WTC11 (cell line): ENCODE measurements around the gene PIP4P1. TPM values are rescaled to one million over a fixed set of nuclear protein-coding genes. Genes with fewer than 3 reads are reported as not detected.

Source experiments
- ATAC-seq: fragments of 200-7000 bp; cut with Tn5 transposase; 2 replicates; pipeline ENCODE4 v1.10.0; 2021; ENCODE audit warnings: mild to moderate bottlenecking, moderate library complexity
- CTCF ChIA-PET: fragments of 300-600 bp; sonication (Branson Sonifier 250); formaldehyde crosslinking; loops from one replicate; lab custom pipeline; 2021; ENCODE audit warnings: antibody characterized with exemption; lab: Charles Lee
- POLR2A ChIA-PET: fragments of 350-600 bp; sonication (Branson Sonifier 250); formaldehyde crosslinking; loops from one replicate; lab custom pipeline; 2021; ENCODE audit warnings: antibody characterized with exemption; lab: Charles Lee
- DNase-seq: peaks from one replicate; pipeline ENCODE4 v3.0.0; 2021; ENCODE audit warnings: low spot score
- H3K27ac Mint-ChIP-seq: 2 replicates; pipeline ENCODE4 v1.8.0; 2021; ENCODE audit warnings: mixed read lengths
- H3K27me3 Mint-ChIP-seq: 2 replicates; pipeline ENCODE4 v1.8.0; 2021; ENCODE audit warnings: low read depth, mild to moderate bottlenecking, moderate library complexity, mixed read lengths
- H3K36me3 Mint-ChIP-seq: 2 replicates; pipeline ENCODE4 v1.8.0; 2021; ENCODE audit warnings: mixed read lengths
- H3K4me1 Mint-ChIP-seq: 2 replicates; pipeline ENCODE4 v1.8.0; 2022; ENCODE audit warnings: mixed read lengths
- H3K4me3 Mint-ChIP-seq: 2 replicates; pipeline ENCODE4 v1.8.0; 2021; ENCODE audit warnings: mild to moderate bottlenecking, moderate library complexity, mixed read lengths
- H3K9me3 Mint-ChIP-seq: 2 replicates; pipeline ENCODE4 v1.8.0; 2021; ENCODE audit warnings: mixed read lengths
- AR ChIP-seq: fragments of 250-450 bp; sonication (Bioruptor Pico); IDR thresholded peaks from 2 replicates; pipeline ENCODE4 v1.9.0; 2021; ENCODE audit warnings: mild to moderate bottlenecking
- ARID4B ChIP-seq: sonication (generic); formaldehyde crosslinking; IDR thresholded peaks from 2 replicates; pipeline ENCODE4 v1.8.0; 2023; ENCODE audit warnings: missing genetic modification reagents, mild to moderate bottlenecking, borderline replicate concordance
- EMX1 ChIP-seq: fragments of 250-450 bp; sonication (Bioruptor Pico); IDR thresholded peaks from 2 replicates; pipeline ENCODE4 v1.8.0; 2021; ENCODE audit warnings: mild to moderate bottlenecking
- FOXK1 ChIP-seq: sonication (generic); formaldehyde crosslinking; IDR thresholded peaks from 2 replicates; pipeline ENCODE4 v1.8.0; 2022; ENCODE audit warnings: mild to moderate bottlenecking, moderate library complexity, missing genetic modification reagents
- FOXP4 ChIP-seq: sonication (generic); formaldehyde crosslinking; IDR thresholded peaks from 2 replicates; pipeline ENCODE4 v1.8.0; 2022; ENCODE audit warnings: mild to moderate bottlenecking, missing genetic modification reagents
- GABPB1 ChIP-seq: sonication (generic); formaldehyde crosslinking; IDR thresholded peaks from 2 replicates; pipeline ENCODE4 v1.8.1; 2023; ENCODE audit warnings: mild to moderate bottlenecking, missing genetic modification reagents
- IRF1 ChIP-seq: sonication (generic); formaldehyde crosslinking; IDR thresholded peaks from 2 replicates; pipeline ENCODE4 v1.8.0; 2023; ENCODE audit warnings: missing genetic modification reagents
- JUN ChIP-seq: sonication (generic); formaldehyde crosslinking; IDR thresholded peaks from 2 replicates; pipeline ENCODE4 v1.8.0; 2023; ENCODE audit warnings: mild to moderate bottlenecking, missing genetic modification reagents
- MAX ChIP-seq: sonication (generic); formaldehyde crosslinking; IDR thresholded peaks from 2 replicates; pipeline ENCODE4 v1.8.0; 2022; ENCODE audit warnings: mild to moderate bottlenecking, missing genetic modification reagents
- NFATC4 ChIP-seq: fragments of 250-450 bp; sonication (Bioruptor Pico); IDR thresholded peaks from 2 replicates; pipeline ENCODE4 v1.9.0; 2021; ENCODE audit warnings: mild to moderate bottlenecking
- NR2C2 ChIP-seq: sonication (generic); formaldehyde crosslinking; IDR thresholded peaks from 2 replicates; pipeline ENCODE4 v1.8.0; 2022; ENCODE audit warnings: mild to moderate bottlenecking, missing genetic modification reagents
- OVOL2 ChIP-seq: fragments of 250-450 bp; sonication (Bioruptor Pico); IDR thresholded peaks from 2 replicates; pipeline ENCODE4 v1.9.0; 2021; ENCODE audit warnings: mild to moderate bottlenecking, borderline replicate concordance
- ZNF138 ChIP-seq: sonication (generic); formaldehyde crosslinking; conservative IDR thresholded peaks from 2 replicates; pipeline ENCODE4 v1.8.1; 2022; ENCODE audit warnings: mild to moderate bottlenecking, moderate library complexity, missing genetic modification reagents
- ZNF219 ChIP-seq: sonication (generic); formaldehyde crosslinking; IDR thresholded peaks from 2 replicates; pipeline ENCODE4 v1.8.0; 2023; ENCODE audit warnings: missing genetic modification reagents, mild to moderate bottlenecking, borderline replicate concordance
- ZNF425 ChIP-seq: fragments of 250-450 bp; sonication (Bioruptor Pico); conservative IDR thresholded peaks from 2 replicates; pipeline ENCODE4 v1.9.0; 2021; ENCODE audit warnings: mild to moderate bottlenecking
- ZNF671 ChIP-seq: fragments of 250-450 bp; sonication (Bioruptor Pico); IDR thresholded peaks from 2 replicates; pipeline ENCODE4 v1.8.0; 2021; ENCODE audit warnings: mild to moderate bottlenecking
- total RNA-seq: library from RNA; stranded (reverse); gene quantifications from 3 replicates; pipeline ENCODE4 v1.2.3, GENCODE V29; 2021

The PIP4P1 gene
- total RNA-seq, 1 experiment from 2014 or later: 34.1 TPM

- Mint-ChIP-seq H3K9me3 (no peaks in the 10 kb centered on the region), H3K27me3 (no peaks in the 10 kb centered on the region), H3K36me3 (peaks cover 41% of the 10 kb centered on the region), H3K4me1 (peaks cover 12% of the 10 kb centered on the region), H3K27ac (no peak overlapping the region), H3K4me3 (no peak overlapping the region)
- ATAC-seq (peak; percentile 38), DNase-seq (peak; percentile 29)
- ChIA-PET POLR2A (interaction anchor here (1.0 to 2.9 kb wide), 6 partner anchors 11 to 228 kb away, joined by 3 to 20 read pairs (median 8); partner anchors contain the start of genes PARP2 and PNP), CTCF (interaction anchor here (1.2 to 2.9 kb wide), 7 partner anchors 38 to 157 kb away, joined by 4 to 10 read pairs (median 5); partner anchors contain the start of genes PARP2 and TEP1)
- TF ChIP-seq EMX1 (CRISPR knock-in tag): peak; percentile 61; the same call in 1 of the 2 replicates
- no peak for TF ChIP-seq IRF1
- TF ChIP-seq NFATC4 (CRISPR knock-in tag): peak; percentile 61; the same call in 1 of the 2 replicates
- 0 out of 2 replicates have a peak, but pooled peaks have one; percentile 76 for TF ChIP-seq MAX (CRISPR knock-in tag)
- TF ChIP-seq AR: peak; percentile 82; the same call in 1 of the 2 replicates
- TF ChIP-seq JUN (CRISPR knock-in tag): no peak
- TF ChIP-seq NR2C2 (CRISPR knock-in tag): no peak
- TF ChIP-seq ZNF671: peak; percentile 35; the same call in 1 of the 2 replicates
These were observed 5.6 kb downstream of the PIP4P1 start for GRCh38 chr14:20455355-20456300.

GRCh38 chr14:20454516-20455354 lies 6.5 kb downstream of the PIP4P1 start, which contains the start of the genes APEX1 and OSGEP:
Gene APEX1 (plus strand): TSS chr14:20455226. CDS start chr14:20455646, 420 bp downstream.
Gene OSGEP (minus strand): TSS chr14:20454812. CDS start chr14:20454683, 129 bp downstream.
- H3K36me3 Mint-ChIP-seq: peaks cover 38% of the 10 kb centered on the region
- CTCF ChIA-PET: interaction anchor here (1.2 to 2.9 kb wide), 7 partner anchors 37 to 158 kb away, joined by 4 to 10 read pairs (median 5); partner anchors contain the start of genes PARP2 and TEP1
- no peak within 1 kb of the TSS for H3K27ac Mint-ChIP-seq
- no peaks in the 10 kb centered on the region for H3K27me3 Mint-ChIP-seq
- no peaks in the 10 kb centered on the region for H3K9me3 Mint-ChIP-seq
- POLR2A ChIA-PET: interaction anchor here (0.9 to 2.9 kb wide), 7 partner anchors 10 to 229 kb away, joined by 3 to 20 read pairs (median 8); partner anchors contain the start of genes PARP2, PNP and TEP1
- peaks cover 3% of the 10 kb centered on the region; the same call in 1 of the 2 replicates for H3K4me1 Mint-ChIP-seq
- ATAC-seq (peak; percentile 82), DNase-seq (peak; percentile 97)
- H3K4me3 Mint-ChIP-seq: no peak within 1 kb of the TSS
- TF ChIP-seq ZNF138 (CRISPR knock-in tag) (no peak), ZNF425 (no peak), GABPB1 (0 out of 2 replicates have a peak, but pooled peaks have one; percentile 40), IRF1 (0 out of 2 replicates have a peak, but pooled peaks have one; percentile 60), OVOL2 (no peak), ZNF219 (CRISPR knock-in tag) (0 out of 2 replicates have a peak, but pooled peaks have one; percentile 63), ARID4B (CRISPR knock-in tag) (peak; percentile 67; the same call in 1 of the 2 replicates), FOXP4 (CRISPR knock-in tag) (peak; percentile 59; the same call in 1 of the 2 replicates), FOXK1 (CRISPR knock-in tag) (peak; percentile 84)
